Testis (tissue), 3 donors: Measurements from ENCODE around the gene PLCL2. TPM values are rescaled to one million over a fixed set of nuclear protein-coding genes. Genes with fewer than 3 reads are reported as not detected.

Experiments
- DNase-seq: peaks from one replicate; pipeline ENCODE4 v3.0.0-alpha.2; 2019
- H3K27ac ChIP-seq, 2 donors: fragments of 200-600 bp; sonication (generic); one replicate each; pipeline ENCODE4 v1.5.1; 2019
- H3K27me3 ChIP-seq: fragments of 200-600 bp; sonication (generic); one replicate; pipeline ENCODE4 v1.5.1; 2019
- H3K36me3 ChIP-seq: fragments of 200-600 bp; sonication (generic); one replicate; pipeline ENCODE4 v1.5.1; 2017; ENCODE audit warnings: low read depth; ENCODE audit errors: missing control alignments
- H3K4me1 ChIP-seq: fragments of 200-600 bp; sonication (generic); one replicate; pipeline ENCODE4 v1.5.1; 2019
- H3K4me3 ChIP-seq, 2 donors: fragments of 200-600 bp; sonication (generic); one replicate each; pipeline ENCODE4 v1.5.1; 2017 to 2019
- H3K9me3 ChIP-seq: fragments of 200-600 bp; sonication (generic); one replicate; pipeline ENCODE4 v1.5.1; 2017
- CTCF ChIP-seq, 3 experiments: fragments of 450-650 bp in 2 of 3; fragments of 200-600 bp in 1 of 3; sonication (generic) in 1 of 3; IDR thresholded peaks; one replicate each; pipeline ENCODE4 v1.5.1; 2016 to 2019; ENCODE audit warnings: antibody characterized with exemption in 3 of 3, mild to moderate bottlenecking in 2 of 3, moderate library complexity in 1 of 3
- POLR2A ChIP-seq: fragments of 450-650 bp; IDR thresholded peaks from one replicate; pipeline ENCODE4 v1.6.1; 2017; ENCODE audit warnings: antibody characterized with exemption, mild to moderate bottlenecking, moderate library complexity
- WGBS, 2 donors: methylation state at CpG; one replicate each; pipeline ENCODE4 v1.1.5; 2018; 5-methylcytosine and 5-hydroxymethylcytosine counted together
- intact Hi-C: fragments of 100-400 bp; cut with DNase I; formaldehyde crosslinking; loops from one replicate; pipeline ENCODE4 v1.15.1; 2023; ENCODE audit warnings: low total_unique reads
- polyA plus RNA-seq: library from polyadenylated mRNA; stranded (reverse); fragments of 350-450 nt; fragmentation: Illumina TruSeq; extraction: RNeasy Lipid Tissue Mini Kit (QIAGEN cat#74804); gene quantifications from one replicate; pipeline ENCODE4 v1.2.3, GENCODE V29; 2014; ENCODE audit warnings: low read depth, low replicate concordance; ENCODE audit not compliant: insufficient read depth
- total RNA-seq, 2 donors: library from RNA; depleted of rRNA; stranded (reverse); fragments of >200 nt; gene quantifications; one replicate each; pipeline ENCODE4 v1.2.3, GENCODE V29; 2016

PLCL2 gene
- total and polyA plus RNA-seq, 3 donors from 2014 or later = 10.7 to 23.0 (median 15.0) TPM

GRCh38 chr3:16877505-16877904 lies 7.2 kb upstream of the PLCL2 start:
- 73 to 78% methylated on average over 2 of the region's 2 CpGs for WGBS, 2 donors
- DNase-seq = no peak
- Histone ChIP-seq H3K27ac (no peak overlapping the region), H3K27me3 (no peaks in the 10 kb centered on the region), H3K36me3 (no peaks in the 10 kb centered on the region), H3K4me3 (no peak overlapping the region), H3K9me3 (no peaks in the 10 kb centered on the region), H3K4me1 (peaks cover 3% of the 10 kb centered on the region)
- intact Hi-C loops = no loop called here
- TF ChIP-seq CTCF (IDR thresholded peaks at IDR 0.05) (no peak), POLR2A (no peak)

GRCh38 chr3:16877911-16878310 lies 6.8 kb upstream of the PLCL2 start:
- no peak for TF ChIP-seq CTCF (IDR thresholded peaks at IDR 0.05)
- no peak for TF ChIP-seq POLR2A
- H3K27ac ChIP-seq = no peak overlapping the region
- H3K4me3 ChIP-seq = no peak overlapping the region
- H3K27me3 ChIP-seq = no peaks in the 10 kb centered on the region
- H3K9me3 ChIP-seq = no peaks in the 10 kb centered on the region
- peaks cover 3% of the 10 kb centered on the region for H3K4me1 ChIP-seq
- WGBS, 2 donors = 93 to 96% methylated on average over 1 of the region's 1 CpG
- intact Hi-C loops = no loop called here
- no peaks in the 10 kb centered on the region for H3K36me3 ChIP-seq
- DNase-seq = no peak

GRCh38 chr3:16881896-16882630 lies 2.7 kb upstream of the PLCL2 start:
- TF ChIP-seq POLR2A = no peak
- TF ChIP-seq CTCF (IDR thresholded peaks at IDR 0.05) = no peak
- Histone ChIP-seq H3K36me3 (no peaks in the 10 kb centered on the region), H3K27ac (peak overlapping the region; percentile 96 to 98), H3K4me1 (peaks cover 3% of the 10 kb centered on the region), H3K9me3 (no peaks in the 10 kb centered on the region), H3K27me3 (no peaks in the 10 kb centered on the region), H3K4me3 (no peak overlapping the region)
- no peak for DNase-seq
- intact Hi-C loops = no loop called here
- 60 to 62% methylated on average over 6 of the region's 6 CpGs for whole genome bisulfite sequencing, 2 donors

- 28 to 39% methylated on average over 23 of the region's 23 CpGs for WGBS, 2 donors
- peak overlapping the region; percentile 85 to 91 for H3K4me3 ChIP-seq
- H3K27ac ChIP-seq = peak overlapping the region; percentile 96 to 98
- H3K4me1 ChIP-seq = peaks cover 3% of the 10 kb centered on the region
- no peaks in the 10 kb centered on the region for H3K36me3 ChIP-seq
- TF ChIP-seq CTCF (IDR thresholded peaks at IDR 0.05) (no peak), POLR2A (no peak)
- H3K27me3 ChIP-seq = no peaks in the 10 kb centered on the region
- no peak for DNase-seq
- no peaks in the 10 kb centered on the region for H3K9me3 ChIP-seq
- intact Hi-C loops = no loop called here
Observed at GRCh38 chr3:16883057-16883722, 1.6 kb upstream of the PLCL2 start.
